ENCODE measurements around the gene MAGI2.

GRCh38 chr7:78395298-78396036, 1058.0 kb downstream of the MAGI2 start:
- TF ChIP-seq CTCF (conservative IDR thresholded peaks at IDR 0.05; ENCODE audit: low read length), result no peak
- TF ChIP-seq EZH2phosphoT487 (IDR thresholded peaks at IDR 0.05; ENCODE audit: borderline replicate concordance, low read depth, low read length), result no peak
